ENCODE data around the gene ERP29. TPM values are rescaled to one million over a fixed set of nuclear protein-coding genes. Genes with fewer than 3 reads are reported as not detected.

Gene ERP29
- total and polyA plus RNA-seq, 2 of the 13 experiments (the other 11 are each of a cell fraction or from before 2014, with no cell fraction given): 111 to 147 TPM

GRCh38 chr12:112012775-112013600 is at the start of gene ERP29, which contains the start of gene TMEM116 (continued):
- TF ChIP-seq ZNF512 (CRISPR knock-in tag; IDR thresholded peaks at IDR 0.05) (no peak), ZNF383 (CRISPR knock-in tag; IDR thresholded peaks at IDR 0.05; ENCODE audit: borderline replicate concordance) (no peak), MLXIP (CRISPR knock-in tag; IDR thresholded peaks at IDR 0.05; ENCODE audit: borderline replicate concordance) (peak; percentile 71; the same call in 1 of the 2 replicates), RBM22 (optimal IDR thresholded peaks at IDR 0.05; ENCODE audit: low read length) (no peak), ZNF451 (CRISPR knock-in tag; IDR thresholded peaks at IDR 0.05) (no peak), ATF1 (CRISPR knock-in tag; IDR thresholded peaks at IDR 0.05) (0 out of 2 replicates have a peak, but pooled peaks have one; percentile 2), TP53 (CRISPR knock-in tag; conservative IDR thresholded peaks at IDR 0.05) (no peak; the same call in none of the 2 replicates), NCOA1 (CRISPR knock-in tag; IDR thresholded peaks at IDR 0.05) (0 out of 2 replicates have a peak, but pooled peaks have one; percentile 13), XRCC5 (optimal IDR thresholded peaks at IDR 0.05; ENCODE audit: low read length) (peak; percentile 7), KLF15 (CRISPR knock-in tag; IDR thresholded peaks at IDR 0.05; ENCODE audit: borderline replicate concordance) (0 out of 2 replicates have a peak, but pooled peaks have one; percentile 57), PAX8 (CRISPR knock-in tag; IDR thresholded peaks at IDR 0.05; ENCODE audit: borderline replicate concordance) (0 out of 2 replicates have a peak, but pooled peaks have one; percentile 11), CEBPZ (IDR thresholded peaks at IDR 0.05; ENCODE audit: low read length) (no peak), ZNF713 (CRISPR knock-in tag; IDR thresholded peaks at IDR 0.05) (no peak), TRIM22 (IDR thresholded peaks at IDR 0.05) (0 out of 2 replicates have a peak, but pooled peaks have one; percentile 51), ZNF577 (CRISPR knock-in tag; IDR thresholded peaks at IDR 0.05; ENCODE audit: borderline replicate concordance, low read depth) (no peak), SKI (IDR thresholded peaks at IDR 0.05; ENCODE audit: partially characterized antibody) (no peak), SPEN (CRISPR knock-in tag; IDR thresholded peaks at IDR 0.05; ENCODE audit: low read depth) (peak; percentile 57), ZSCAN31 (CRISPR knock-in tag; IDR thresholded peaks at IDR 0.05; ENCODE audit: low read depth) (no peak), HDAC2 (CRISPR knock-in tag; IDR thresholded peaks at IDR 0.05) (peak; percentile 43; the same call in 1 of the 2 replicates), ZNF543 (CRISPR knock-in tag; IDR thresholded peaks at IDR 0.05) (peak; percentile 46; the same call in 1 of the 2 replicates)
